GM20000 (cell line): ENCODE results near the gene ANKHD1.
A peak's percentile ranks its signal among the peaks of the same experiment; 100 is the strongest.

Experiments
- DNase-seq: peaks from one replicate; pipeline ENCODE4 v3.0.0; 2012; ENCODE audit warnings: low spot score
- TF ChIP-seq, protein P1 (sequence below): IDR thresholded peaks from 2 replicates; pipeline ENCODE4 v1.5.1; 2012; ENCODE audit warnings: mild to moderate bottlenecking, control low read depth; ENCODE audit errors: extremely low read depth, missing control alignments

ANKHD1 gene

DNA sequence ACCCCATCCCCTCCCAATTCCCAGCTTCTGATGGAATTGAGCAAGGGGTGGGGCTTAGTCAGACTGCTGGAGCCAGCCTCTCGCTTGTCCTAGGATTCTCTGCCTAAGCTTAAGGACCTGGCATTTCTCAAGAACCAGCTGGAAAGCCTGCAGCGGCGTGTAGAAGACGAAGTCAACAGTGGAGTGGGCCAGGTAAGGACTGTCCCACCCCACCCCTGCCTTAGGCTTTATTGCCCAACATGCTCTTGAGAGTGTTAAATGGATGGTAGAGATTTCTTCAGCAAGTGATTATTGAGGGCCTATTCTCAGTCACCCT, 164.1 kb downstream of the ANKHD1 start:
- no peak for DNase-seq
- TF ChIP-seq, protein P1, sequence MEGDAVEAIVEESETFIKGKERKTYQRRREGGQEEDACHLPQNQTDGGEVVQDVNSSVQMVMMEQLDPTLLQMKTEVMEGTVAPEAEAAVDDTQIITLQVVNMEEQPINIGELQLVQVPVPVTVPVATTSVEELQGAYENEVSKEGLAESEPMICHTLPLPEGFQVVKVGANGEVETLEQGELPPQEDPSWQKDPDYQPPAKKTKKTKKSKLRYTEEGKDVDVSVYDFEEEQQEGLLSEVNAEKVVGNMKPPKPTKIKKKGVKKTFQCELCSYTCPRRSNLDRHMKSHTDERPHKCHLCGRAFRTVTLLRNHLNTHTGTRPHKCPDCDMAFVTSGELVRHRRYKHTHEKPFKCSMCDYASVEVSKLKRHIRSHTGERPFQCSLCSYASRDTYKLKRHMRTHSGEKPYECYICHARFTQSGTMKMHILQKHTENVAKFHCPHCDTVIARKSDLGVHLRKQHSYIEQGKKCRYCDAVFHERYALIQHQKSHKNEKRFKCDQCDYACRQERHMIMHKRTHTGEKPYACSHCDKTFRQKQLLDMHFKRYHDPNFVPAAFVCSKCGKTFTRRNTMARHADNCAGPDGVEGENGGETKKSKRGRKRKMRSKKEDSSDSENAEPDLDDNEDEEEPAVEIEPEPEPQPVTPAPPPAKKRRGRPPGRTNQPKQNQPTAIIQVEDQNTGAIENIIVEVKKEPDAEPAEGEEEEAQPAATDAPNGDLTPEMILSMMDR: no peak

DNA sequence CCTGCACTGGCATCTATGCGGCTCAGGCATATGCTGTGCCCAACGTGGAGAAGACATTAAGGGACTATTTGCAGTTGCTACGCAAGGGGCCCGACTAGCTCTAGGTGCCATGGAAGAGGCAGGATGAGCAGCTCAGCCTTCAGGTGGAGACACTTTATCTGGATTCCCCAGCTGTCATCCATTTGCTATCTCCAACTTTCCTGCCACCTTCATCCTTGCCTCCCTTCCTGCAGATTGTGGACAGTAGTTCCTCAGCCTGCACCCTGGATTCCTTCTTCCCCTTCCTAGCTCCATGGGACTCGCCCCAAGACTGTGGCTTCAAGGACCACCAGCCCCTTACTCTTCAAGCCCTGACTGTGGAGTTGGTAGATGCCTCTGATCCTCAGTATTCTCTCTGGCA, 165.0 kb downstream of the ANKHD1 start:
- DNase-seq: no peak
- TF ChIP-seq, protein P1: no peak

DNA sequence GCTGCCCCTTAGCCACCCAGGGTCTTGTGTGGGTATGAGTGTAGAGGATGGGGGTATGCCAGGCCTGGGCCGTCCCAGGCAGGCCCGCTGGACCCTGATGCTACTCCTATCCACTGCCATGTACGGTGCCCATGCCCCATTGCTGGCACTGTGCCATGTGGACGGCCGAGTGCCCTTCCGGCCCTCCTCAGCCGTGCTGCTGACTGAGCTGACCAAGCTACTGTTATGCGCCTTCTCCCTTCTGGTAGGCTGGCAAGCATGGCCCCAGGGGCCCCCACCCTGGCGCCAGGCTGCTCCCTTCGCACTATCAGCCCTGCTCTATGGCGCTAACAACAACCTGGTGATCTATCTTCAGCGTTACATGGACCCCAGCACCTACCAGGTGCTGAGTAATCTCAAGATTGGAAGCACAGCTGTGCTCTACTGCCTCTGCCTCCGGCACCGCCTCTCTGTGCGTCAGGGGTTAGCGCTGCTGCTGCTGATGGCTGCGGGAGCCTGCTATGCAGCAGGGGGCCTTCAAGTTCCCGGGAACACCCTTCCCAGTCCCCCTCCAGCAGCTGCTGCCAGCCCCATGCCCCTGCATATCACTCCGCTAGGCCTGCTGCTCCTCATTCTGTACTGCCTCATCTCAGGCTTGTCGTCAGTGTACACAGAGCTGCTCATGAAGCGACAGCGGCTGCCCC, 165.6 kb downstream of the ANKHD1 start:
- no peak for DNase-seq
- TF ChIP-seq, protein P1: no peak

DNA sequence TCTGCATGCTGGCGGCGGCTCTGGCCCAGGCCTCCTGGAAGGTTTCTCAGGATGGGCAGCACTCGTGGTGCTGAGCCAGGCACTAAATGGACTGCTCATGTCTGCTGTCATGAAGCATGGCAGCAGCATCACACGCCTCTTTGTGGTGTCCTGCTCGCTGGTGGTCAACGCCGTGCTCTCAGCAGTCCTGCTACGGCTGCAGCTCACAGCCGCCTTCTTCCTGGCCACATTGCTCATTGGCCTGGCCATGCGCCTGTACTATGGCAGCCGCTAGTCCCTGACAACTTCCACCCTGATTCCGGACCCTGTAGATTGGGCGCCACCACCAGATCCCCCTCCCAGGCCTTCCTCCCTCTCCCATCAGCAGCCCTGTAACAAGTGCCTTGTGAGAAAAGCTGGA, 166.2 kb downstream of the ANKHD1 start:
- no peak for DNase-seq
- TF ChIP-seq, protein P1: no peak

DNA sequence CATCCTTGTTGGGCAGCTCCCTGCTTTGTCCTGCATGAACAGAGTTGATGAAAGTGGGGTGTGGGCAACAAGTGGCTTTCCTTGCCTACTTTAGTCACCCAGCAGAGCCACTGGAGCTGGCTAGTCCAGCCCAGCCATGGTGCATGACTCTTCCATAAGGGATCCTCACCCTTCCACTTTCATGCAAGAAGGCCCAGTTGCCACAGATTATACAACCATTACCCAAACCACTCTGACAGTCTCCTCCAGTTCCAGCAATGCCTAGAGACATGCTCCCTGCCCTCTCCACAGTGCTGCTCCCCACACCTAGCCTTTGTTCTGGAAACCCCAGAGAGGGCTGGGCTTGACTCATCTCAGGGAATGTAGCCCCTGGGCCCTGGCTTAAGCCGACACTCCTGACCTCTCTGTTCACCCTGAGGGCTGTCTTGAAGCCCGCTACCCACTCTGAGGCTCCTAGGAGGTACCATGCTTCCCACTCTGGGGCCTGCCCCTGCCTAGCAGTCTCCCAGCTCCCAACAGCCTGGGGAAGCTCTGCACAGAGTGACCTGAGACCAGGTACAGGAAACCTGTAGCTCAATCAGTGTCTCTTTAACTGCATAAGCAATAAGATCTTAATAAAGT, 166.9 kb downstream of the ANKHD1 start:
- DNase-seq: no peak
- TF ChIP-seq, protein P1: no peak

DNA sequence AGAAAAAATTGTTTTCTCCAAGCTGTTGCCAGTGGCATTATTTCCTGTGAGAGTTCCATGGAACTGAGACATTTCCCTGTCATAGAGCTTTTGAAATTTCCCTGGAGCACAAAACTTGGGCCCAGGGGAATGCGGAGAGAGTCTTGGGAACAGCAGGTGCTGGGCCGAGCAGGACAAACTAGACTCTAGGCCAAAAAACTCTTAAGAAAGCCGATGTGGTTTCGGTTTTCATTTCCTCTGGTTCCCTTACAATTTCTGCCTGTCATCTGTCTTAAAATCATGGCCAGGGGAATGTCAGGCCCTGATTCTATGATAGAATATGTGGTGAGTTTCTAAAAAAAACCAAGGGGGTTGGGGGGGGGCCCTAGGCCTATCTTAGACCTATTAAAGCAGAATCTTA, 167.6 kb downstream of the ANKHD1 start:
- peak; percentile 45 for DNase-seq
- TF ChIP-seq, protein P1: no peak

DNA sequence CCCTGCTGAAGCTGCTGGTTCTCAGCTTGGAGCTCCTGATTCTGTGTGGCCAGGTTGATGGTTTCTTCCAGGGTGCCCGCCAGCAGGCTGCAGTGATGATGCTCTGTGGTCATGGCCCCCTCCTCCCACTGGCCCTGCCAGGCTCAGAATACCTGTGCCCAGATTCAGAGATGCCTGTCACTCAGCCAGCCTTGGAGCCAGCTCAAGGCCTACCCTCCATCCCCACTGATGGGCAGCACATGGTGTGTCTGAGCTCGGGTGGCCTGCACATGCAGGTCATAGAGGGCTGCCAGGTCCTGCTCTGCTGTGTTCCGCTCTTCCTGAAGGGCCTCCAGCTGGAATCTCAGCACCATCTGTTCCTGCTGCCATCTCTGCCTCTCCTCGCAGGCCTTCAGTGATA, 168.4 kb downstream of the ANKHD1 start:
- TF ChIP-seq, protein P1: no peak
- no peak for DNase-seq
